ENCODE results near the gene MMD.
"Not testable (repeated sequence)": the region's sequence is repeated elsewhere in the genome, so short reads cannot be mapped to it uniquely, and the experiment has no call there.

MMD gene

DNA sequence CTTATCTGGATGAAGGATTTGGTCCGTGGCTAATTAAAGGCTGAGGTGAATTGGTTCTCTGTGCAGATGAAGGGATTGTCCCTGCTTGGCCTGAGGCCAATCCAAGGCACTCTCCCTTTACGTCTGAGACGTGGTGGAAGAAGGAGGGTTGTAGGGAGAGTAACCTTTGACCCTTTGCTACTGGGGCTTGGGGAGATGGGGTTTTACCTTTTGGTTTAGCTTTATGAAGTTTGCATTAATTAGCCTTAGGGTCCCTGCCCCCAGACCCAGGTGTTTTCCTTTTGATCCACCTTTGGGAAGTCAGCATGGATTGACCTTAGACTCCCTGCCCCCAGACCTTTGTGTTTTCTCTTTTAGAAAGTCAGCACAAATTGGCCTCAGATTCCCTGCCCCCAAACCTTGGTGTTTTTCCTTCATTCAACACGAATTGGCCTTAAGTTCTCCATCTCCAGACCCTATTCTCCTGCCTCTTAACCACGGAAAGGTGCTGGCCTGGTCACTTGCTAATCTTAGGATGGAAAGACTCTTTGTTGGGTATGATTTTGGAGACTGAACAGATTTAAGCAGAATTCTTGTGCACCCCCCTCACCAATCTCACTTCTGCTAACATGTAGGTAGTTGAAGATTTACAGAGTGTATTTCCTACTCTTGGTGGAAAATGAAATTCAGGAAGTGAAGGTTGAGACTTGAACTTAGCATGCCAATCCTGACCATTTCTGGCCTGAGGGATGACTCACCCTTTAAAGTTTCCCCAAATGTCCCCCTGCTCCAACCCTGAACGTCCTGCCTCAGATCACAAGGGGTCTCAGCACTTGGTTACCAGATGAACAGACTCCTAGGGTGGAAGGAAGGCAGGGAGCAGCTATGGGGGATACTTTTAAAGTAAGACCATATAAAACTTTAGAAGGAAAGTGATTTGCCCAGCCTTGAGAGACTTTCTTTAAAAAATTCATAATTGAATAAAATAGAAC is 23.1 kb upstream of the MMD start:
- DNase-seq (ENCODE audit: low read depth) = no peak

DNA sequence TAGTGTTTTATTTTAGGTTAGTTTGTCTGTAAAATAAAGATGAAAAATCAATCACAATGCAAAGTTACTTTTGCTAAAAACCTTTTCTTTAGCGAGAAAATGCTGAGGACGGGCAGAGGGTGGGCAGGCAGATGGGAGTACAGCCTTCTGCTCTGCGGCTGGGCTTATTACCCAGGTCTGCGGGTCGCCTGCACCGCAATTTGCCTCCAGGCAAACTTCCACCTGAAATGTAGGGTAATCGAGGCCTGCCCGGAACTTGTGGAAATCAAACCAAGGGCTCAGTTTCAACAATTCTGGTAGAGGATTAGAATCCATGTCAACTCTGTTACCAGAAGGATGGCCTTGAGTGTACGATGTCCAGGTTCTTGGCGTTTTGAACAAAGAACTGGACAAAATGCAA is 22.3 kb upstream of the MMD start:
- DNase-seq (ENCODE audit: low read depth) = no peak

- DNase-seq (ENCODE audit: low read depth) = no peak
Observed at GRCh38 chr17:55442953-55443683, 21.5 kb upstream of the MMD start.

DNA sequence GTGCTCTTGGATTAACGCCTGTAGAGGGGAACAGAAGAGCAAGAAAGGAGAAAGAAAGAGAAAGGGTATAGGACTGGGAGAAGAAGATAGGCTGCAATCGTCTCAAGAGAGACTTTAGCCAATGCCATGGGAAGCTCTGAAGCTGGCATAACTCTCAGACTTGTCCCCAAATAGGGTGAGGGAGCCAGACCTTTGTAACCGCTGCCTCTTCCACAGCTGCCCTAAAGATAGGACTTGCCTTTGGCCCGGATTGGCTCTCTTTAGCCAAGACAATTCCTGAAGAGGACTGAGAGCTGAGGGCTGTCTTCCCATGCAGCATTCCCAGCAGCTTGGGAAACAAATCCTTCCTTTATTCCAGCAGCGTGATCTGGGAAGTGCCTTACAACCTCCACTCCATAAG is 20.8 kb upstream of the MMD start:
- DNase-seq (ENCODE audit: low read depth) = no peak

GRCh38 chr17:55441544-55441943 is 19.9 kb upstream of the MMD start:
- DNase-seq (ENCODE audit: low read depth) = no peak

- no peak for DNase-seq (ENCODE audit: low read depth)
Observed at GRCh38 chr17:55440391-55440790, 18.8 kb upstream of the MMD start.

GRCh38 chr17:55437159-55437605 is 15.5 kb upstream of the MMD start:
- no peak for DNase-seq (ENCODE audit: low read depth)

- no peak for DNase-seq (ENCODE audit: low read depth)
Observed at GRCh38 chr17:55436224-55437158, 14.9 kb upstream of the MMD start.

DNA sequence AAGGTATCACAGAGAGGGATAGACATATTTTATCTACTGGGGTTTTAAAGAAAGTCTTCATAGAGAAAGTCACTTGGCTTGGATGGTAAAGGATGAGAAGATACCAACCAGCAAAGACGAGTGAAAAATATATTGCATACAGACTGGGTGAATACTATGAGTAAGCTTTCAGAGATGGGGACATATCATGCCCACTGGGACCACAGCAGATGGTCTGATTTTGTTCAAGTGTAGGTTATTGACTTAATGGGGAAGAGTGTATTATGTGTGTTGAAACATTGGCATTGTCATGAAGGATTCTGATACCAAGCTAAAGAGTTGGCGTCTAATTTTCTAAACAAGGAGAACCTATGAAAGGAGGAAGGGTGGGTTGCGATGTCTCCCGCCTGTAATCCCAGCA is 13.8 kb upstream of the MMD start:
- no peak for DNase-seq (ENCODE audit: low read depth)

DNA sequence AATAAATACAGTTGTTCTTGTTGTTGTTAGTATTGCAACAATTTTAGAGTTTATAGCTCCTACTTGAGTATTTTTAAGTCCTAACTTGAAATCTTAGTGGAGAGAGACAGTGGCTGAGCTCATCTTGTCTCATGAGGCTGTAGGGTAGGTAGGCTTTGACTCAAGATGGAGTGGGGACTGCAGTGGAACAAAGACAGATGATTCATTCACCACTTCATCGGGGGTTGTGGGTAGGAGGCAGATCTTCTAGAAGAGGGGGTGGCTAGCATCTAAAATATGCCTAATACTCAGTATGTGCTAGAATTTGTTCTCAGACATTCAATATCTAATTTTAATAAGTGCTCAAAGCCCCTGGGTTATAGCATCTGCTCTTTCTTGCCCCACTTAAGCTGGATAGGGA is 13.1 kb upstream of the MMD start:
- no peak for DNase-seq (ENCODE audit: low read depth)

GRCh38 chr17:55433629-55434422 is 12.2 kb upstream of the MMD start:
- DNase-seq (ENCODE audit: low read depth) = no peak

GRCh38 chr17:55433029-55433628 is 11.5 kb upstream of the MMD start:
- no peak for DNase-seq (ENCODE audit: low read depth)

DNA sequence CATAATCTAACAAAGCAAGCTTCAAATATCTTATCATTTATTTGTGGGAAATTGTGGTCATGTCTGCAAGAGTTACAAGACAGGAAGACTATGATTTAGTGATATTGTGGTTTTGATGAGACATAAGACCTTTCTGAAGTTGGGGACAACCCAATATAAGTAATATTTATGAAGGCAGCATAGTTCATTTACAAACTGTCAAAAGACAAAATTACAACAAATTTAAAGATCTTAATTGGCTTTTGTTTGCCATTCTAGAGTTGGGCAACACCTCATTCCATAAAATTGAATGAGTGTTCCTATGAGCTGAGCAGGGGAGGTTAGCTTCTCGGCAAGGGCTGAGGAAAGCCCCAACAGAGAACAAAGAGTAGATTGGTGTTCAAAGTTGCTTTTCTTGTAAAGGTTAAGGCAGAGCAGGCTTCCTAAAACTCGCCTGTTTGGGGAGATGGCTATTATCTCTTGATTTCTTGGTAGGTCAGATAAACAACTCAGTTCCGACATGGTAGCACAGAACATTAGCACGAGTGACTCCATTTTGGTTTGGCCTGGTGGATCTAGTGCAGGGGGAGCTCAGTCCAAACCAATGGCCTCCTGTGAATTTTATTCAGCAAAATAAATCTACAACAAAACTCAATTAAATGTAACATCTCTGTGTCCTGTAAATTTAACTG is 10.9 kb upstream of the MMD start:
- no peak for DNase-seq (ENCODE audit: low read depth)

DNA sequence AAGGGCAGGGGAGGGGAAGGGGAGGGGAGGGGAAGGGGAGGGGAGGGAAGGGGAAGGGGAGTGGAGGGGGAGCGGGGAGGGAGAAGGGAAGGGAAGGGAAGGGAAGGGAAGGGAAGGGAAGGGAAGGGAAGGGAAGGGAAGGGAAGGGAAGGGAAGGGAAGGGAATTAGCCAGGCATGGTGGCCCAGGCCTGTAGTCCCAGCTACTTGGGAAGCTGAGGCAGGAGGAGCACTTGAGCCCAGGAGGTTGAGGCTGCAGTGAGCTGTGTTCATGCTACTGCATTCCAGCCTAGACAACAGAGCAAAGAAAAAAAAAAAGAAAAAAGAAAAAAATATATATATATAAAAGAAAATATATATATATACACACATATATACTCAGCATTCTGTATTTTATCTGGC is 10.3 kb upstream of the MMD start:
- not testable (repeated sequence) for DNase-seq (ENCODE audit: low read depth)

GRCh38 chr17:55430541-55431288 is 9.1 kb upstream of the MMD start:
- no peak for DNase-seq (ENCODE audit: low read depth)

- no peak for DNase-seq (ENCODE audit: low read depth)
Observed at GRCh38 chr17:55427587-55427882, 5.9 kb upstream of the MMD start.

DNA sequence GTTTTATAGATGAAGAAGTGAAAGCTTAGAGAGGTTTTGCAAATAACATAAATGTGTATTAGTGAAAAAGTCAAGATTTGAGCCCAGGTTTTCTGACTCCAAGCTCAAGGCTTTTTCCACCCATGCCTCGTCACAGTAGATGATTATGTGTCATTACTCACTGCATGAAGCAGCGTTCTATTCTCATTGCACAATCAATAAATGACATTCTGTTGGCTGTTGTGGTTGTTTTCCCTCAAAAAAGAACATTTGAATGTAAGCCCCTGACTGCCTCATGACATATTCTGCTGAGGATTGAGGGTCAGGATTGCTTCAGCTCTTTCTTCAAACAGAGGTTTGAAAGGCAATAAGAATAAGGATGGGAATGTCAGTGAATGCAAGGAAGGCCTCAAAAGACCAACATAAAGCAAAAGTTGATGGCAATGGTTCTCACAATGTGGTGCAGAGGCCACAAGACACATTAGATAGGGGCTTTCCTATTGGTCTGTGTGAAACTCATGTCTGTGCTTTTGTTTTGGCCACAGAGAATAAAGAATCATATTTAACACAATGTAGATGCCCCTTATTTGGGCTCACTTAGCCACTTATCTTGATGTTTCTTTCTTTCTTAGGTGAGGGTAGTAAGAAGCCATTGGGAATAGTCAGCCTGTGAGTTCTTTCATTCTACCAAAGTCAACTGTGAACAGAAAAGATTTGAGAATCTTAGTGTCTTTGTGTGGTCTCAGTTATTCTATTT is 5.4 kb upstream of the MMD start:
- no peak for DNase-seq (ENCODE audit: low read depth)

DNA sequence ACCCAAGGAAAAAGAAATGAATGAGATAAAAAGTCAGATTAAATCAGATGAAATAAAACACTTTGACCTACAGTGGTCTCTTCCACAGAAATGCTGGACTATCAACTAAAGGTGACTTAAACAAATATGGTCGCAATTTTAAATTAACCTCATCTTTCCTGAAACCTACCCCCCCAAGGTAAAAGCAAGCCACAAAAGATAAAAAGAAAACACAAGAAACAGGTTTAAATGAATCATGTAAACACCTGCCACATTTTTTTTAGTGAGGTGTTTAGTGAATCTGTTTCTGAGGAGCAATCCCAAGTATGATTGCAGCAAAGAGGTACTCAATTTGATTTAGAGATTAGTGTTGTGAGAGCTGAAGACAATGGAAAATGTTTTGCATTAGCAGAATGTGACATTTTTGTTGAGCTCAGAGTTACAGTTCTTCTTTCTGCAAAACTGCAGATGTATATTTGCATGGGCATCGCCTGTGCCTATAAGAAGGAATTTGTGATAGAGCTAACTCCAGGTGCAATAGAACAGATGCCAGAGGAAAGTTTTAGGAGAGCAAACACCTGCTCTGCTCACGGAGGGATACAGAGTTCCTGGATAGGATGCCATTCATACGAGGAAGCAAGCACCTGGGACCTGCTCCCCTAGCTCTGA is 3.4 kb upstream of the MMD start:
- DNase-seq (ENCODE audit: low read depth) = no peak

DNA sequence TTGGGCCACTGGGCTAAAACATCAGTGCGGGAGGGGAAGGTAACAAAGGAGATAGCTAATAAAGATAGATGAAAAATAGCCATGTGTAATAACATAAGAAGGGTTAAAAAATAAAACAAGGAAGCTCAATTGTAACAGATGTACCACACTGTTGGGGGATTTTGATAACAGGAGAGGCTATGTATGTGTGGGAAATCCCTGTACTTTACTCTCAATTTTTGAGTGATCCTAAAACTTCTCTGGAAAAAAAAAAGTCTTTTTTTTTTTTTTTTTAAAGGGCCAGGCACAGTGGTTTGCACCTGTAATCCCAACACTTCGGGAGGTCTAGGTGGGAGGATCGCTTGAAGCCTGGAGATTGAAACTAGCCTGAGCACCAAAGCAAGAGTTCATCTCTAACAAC is 1.9 kb upstream of the MMD start:
- DNase-seq (ENCODE audit: low read depth) = no peak

All from activated T-helper 9 cell treated with anti-CD3 and anti-CD28 coated beads, Interleukin-2, amount 50 U/mL, for 16 hours (primary cell).